WI38 (cell line): Measurements from ENCODE around the gene TYRP1.

Source experiments
- H3K4me3 ChIP-seq: 2 replicates; pipeline ENCODE4 v1.5.1; 2011; ENCODE audit warnings: low read depth, mild to moderate bottlenecking, control low read depth, low read length
- CTCF ChIP-seq: IDR thresholded peaks from 2 replicates; pipeline ENCODE4 v1.5.1; 2012; ENCODE audit warnings: low read depth, mild to moderate bottlenecking, control low read depth, low read length

TYRP1 gene

GRCh38 chr9:12717907-12718306 lies 24.7 kb downstream of the TYRP1 start:
- TF ChIP-seq CTCF = no peak
- no peak overlapping the region for H3K4me3 ChIP-seq

GRCh38 chr9:12718482-12719026 lies 25.4 kb downstream of the TYRP1 start:
- no peak for TF ChIP-seq CTCF
- H3K4me3 ChIP-seq = no peak overlapping the region

GRCh38 chr9:12719431-12719830 lies 26.2 kb downstream of the TYRP1 start:
- H3K4me3 ChIP-seq = no peak overlapping the region
- no peak; the same call in 1 of the 2 replicates for TF ChIP-seq CTCF

GRCh38 chr9:12720551-12720950 lies 27.4 kb downstream of the TYRP1 start:
- no peak for TF ChIP-seq CTCF
- no peak overlapping the region for H3K4me3 ChIP-seq

- TF ChIP-seq CTCF = no peak
- no peak overlapping the region for H3K4me3 ChIP-seq
Measured at GRCh38 chr9:12722131-12722530, 28.9 kb downstream of the TYRP1 start.

GRCh38 chr9:12723409-12724028 lies 30.3 kb downstream of the TYRP1 start:
- no peak overlapping the region for H3K4me3 ChIP-seq
- peak; percentile 17; the same call in 1 of the 2 replicates for TF ChIP-seq CTCF

GRCh38 chr9:12726795-12727194 lies 33.6 kb downstream of the TYRP1 start:
- TF ChIP-seq CTCF = no peak
- no peak overlapping the region for H3K4me3 ChIP-seq
